Cardiac fibroblast (primary cell): ENCODE results near the gene SPPL2B.

Source experiments
- DNase-seq, 2 donors: peaks; one replicate each; pipeline versions ENCODE4 v3.0.0 to v3.0.0-alpha.2; 2010; ENCODE audit warnings: low read depth in 2 of 2
- H3K4me3 ChIP-seq, 2 donors: replicated peaks in 1 of 2; 1 replicate in 1 of 2; 2 replicates in 1 of 2; pipeline ENCODE4 v1.5.1; 2011; ENCODE audit warnings: low read depth in 2 of 2, low read length in 2 of 2, mild to moderate bottlenecking in 2 of 2, moderate library complexity in 1 of 2
- CTCF ChIP-seq: IDR thresholded peaks from one replicate; pipeline ENCODE4 v1.5.1; 2011; ENCODE audit warnings: low read depth, mild to moderate bottlenecking, low read length, inconsistent platforms

The SPPL2B gene

GRCh38 chr19:2324220-2324948 lies 4.1 kb upstream of the SPPL2B start:
- TF ChIP-seq CTCF, result no peak
- H3K4me3 ChIP-seq, result no peak overlapping the region
- no peak for DNase-seq

- DNase-seq, result no peak
- no peak overlapping the region for H3K4me3 ChIP-seq
- no peak for TF ChIP-seq CTCF
These were observed 3.0 kb upstream of the SPPL2B start for GRCh38 chr19:2325281-2326046.

GRCh38 chr19:2326699-2327360 lies 1.7 kb upstream of the SPPL2B start:
- TF ChIP-seq CTCF, result no peak
- H3K4me3 ChIP-seq, result peak overlapping the region in 1 of 2 donors; percentile 91
- DNase-seq, result no peak

- TF ChIP-seq CTCF, result no peak
- peak overlapping the region; percentile 91 to 94 for H3K4me3 ChIP-seq
- DNase-seq, result peak; percentile 81 to 83
These were observed 597 bp upstream of the SPPL2B start for GRCh38 chr19:2327773-2328400.

GRCh38 chr19:2329149-2329478 lies 630 bp downstream of the SPPL2B start:
- no peak for DNase-seq
- TF ChIP-seq CTCF, result no peak
- H3K4me3 ChIP-seq, result peak overlapping the region; percentile 91 to 94

GRCh38 chr19:2329501-2329916 lies 1.0 kb downstream of the SPPL2B start:
- no peak for DNase-seq
- TF ChIP-seq CTCF, result no peak
- H3K4me3 ChIP-seq, result peak overlapping the region; percentile 91 to 94
